Endothelial cell of hepatic sinusoid (primary cell): Measurements from ENCODE around the gene MRAS.
"Not testable (repeated sequence)": the region's sequence is repeated elsewhere in the genome, so short reads cannot be mapped to it uniquely, and the experiment has no call there.

Experiments
- in situ Hi-C: cut with HindIII; loops from 2 replicates; pipeline ENCODE4 v1.10.0; 2017; ENCODE audit warnings: low sequenced_read_pairs

Gene MRAS

DNA sequence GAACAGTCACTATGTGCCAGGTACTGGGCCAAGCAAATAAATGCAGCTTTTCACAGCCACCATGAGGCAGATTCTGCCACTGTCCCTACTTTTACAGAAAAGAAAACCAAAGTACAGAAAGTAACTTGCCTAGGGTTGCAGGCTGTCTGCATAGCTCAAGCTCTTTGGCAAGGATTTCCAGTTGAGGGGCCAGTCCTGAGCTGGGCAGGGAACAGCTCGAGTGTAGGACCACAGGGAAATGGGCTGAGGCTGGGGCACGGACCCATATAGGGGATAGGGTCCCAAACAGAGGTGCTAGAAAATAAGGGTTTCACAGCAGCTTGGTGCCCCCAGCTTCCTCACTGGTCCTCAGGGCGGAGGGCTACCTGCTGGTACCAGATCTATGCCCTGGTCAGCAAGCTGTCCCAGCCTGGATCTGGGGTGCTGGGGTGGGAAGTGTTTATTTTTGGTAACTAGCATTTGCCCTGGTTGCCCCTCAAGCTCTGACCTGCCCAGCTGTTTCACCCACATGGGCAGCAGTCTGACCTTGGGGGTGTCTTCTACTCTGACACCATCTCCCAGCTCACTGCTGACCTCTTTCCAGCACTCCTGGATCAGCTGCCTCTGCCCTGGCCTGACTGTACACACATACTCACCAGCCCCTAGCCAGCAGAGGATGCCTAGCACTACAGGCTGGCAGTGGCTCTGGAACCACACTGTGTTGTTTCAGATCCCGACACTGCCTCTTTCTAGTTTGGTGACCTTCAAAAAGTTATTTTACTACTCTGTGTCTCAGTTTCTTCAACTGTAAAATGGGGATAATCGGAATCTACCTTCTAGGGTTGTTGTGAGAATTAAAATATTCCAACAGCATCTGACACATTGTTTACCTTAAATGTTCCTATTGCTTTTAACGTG, 16.2 kb downstream of the MRAS start:
- in situ Hi-C loops = no loop called here

DNA sequence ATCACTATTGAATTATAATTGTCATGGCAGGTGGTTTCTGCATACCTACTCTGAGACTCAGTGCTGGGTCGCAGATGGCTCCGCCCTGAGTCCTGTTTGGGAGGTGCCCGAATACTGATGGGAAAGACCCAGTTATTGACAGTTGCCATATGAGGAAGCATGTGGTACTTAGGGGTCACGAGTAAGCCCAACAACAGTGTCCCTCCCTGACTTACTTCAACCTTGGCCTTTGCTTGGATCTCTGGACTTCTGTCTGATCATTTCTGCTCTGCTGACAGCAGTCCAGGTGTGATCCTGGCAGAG, 16.8 kb downstream of the MRAS start:
- in situ Hi-C loops = no loop called here

DNA sequence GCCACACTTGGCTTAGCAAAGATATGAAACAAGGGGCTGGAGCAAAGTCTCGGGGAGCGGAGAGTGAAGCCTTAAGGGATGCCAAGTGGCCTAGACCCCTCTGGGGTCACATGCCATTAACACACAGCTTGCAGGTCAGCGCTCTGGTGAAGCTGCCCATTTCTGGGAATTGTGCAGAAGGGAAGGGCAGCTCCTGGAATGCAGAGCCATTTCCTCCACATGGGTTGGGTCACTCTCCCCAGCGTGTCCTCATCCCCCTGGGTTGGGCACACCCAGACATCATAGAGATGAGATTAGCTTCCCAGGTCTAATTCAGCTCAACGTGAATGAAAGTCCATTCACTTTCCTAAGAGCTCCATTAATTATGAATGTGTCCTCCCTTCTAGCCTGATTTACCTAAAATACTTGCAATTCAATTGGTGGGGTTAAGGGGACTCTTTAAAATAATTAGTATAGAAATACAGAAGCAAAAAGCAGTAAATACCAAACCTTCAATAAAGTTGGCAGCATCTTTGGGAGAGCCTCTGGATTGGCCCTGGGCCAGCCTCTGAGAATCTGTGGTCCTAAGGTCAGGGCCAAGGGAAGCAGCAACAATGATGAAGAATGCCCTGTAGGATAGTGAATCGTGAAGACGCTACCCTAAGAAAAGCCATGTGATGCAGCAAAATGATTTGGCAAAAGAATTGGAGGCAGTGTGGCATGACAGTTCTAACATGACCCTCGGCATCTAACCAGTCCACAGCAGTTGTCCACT, 17.8 kb downstream of the MRAS start:
- in situ Hi-C loops = no loop called here

DNA sequence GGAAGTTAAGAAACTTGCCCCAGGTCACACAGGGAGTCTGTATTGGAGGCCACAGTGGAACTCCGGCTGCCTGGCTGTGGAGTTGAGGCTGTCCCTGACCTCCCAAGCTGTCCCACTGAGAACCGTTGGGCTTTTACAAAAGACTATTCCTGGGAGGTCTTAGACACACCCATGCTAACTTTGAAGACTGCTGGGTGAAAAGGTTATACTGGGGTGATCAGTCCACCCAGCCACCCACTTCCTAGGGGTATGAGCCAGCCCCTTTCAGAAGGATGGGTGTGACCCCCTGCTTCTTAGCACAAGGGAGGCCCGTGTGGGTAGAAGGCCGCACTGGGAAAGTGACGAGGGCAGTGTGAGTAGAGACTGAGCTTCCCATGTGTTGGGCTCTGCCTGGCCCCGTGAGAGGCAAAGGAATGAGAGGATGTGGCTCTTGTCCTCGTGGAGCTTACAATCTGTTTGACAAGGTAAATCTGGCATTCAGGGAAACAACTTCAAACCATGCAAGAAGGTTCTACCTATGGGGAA, 19.0 kb downstream of the MRAS start:
- in situ Hi-C loops = no loop called here

DNA sequence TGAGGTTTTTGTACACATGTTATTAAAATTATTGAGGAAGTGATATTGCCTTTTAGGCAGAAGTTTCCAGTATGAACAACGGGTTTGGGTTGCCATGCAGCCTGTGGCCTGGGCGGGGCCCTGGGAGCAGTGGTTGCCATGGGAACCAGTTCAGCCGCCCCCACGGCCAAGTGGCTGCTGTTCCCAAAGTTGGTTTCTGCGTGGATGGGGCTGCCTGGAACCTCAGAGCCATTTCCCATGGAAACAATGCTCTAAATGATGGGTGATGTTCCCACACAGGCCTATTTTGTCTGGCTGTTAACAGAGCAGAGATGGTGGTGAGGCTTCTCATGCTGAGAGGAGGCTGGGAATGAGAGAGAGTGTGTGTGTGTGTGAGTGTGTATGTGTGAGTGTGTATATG, 19.5 kb downstream of the MRAS start:
- in situ Hi-C loops = no loop called here

DNA sequence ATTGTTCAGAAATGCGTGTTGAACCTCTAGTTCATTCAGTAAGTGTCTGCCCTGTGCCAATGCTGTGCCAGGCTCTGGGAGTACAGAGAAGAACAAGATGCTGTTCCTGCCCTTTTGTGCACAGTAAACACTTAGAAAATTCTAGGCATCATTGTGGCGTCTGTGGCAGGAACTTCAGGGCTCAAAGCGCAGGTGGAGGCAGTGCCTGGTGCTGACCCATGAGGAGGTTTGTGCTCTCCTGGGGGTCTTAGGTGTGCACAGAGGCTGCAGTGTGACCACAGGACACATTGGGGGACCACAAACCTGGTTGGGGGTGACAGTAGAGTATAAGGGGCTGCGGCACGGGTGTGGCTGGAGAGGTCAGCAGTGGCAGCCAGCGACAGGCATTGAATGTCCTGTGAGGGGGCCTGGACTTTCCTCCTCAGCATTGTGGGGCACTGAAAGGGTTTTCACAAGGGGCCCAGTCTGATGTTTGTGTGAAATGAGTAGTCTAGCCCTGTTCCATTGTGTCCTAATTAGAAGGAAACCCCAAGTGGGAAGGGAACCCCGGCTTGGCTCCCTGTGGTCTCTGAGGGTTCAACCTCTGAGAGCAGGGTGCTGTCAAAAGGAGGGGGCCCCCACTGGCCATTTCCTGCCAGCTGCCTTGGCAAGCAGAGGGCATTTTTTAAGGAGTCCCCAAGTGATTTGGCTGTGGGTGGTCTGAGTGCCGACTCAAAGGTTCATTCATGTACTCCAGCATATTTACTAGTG, 20.9 kb downstream of the MRAS start:
- in situ Hi-C loops = no loop called here

DNA sequence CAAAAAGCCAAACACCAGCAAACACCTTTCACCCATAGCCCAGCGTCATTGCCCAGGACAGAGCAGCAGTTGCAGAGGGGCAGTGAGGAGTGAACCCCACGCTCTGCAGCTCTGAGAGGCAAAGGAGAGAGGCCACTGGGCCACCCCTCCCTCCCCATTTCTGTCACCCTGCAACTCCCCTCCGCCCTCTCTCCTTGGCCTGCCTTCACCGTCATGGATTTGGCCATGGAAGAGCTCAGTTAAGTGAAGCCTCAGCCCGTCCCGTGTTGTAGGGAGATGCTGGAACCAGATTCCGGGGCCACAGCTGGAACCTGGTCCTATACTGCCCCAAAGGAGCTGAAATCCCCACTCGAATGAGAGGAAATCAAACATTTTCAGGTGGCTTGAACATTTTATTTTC, 21.9 kb downstream of the MRAS start:
- in situ Hi-C loops = no loop called here

DNA sequence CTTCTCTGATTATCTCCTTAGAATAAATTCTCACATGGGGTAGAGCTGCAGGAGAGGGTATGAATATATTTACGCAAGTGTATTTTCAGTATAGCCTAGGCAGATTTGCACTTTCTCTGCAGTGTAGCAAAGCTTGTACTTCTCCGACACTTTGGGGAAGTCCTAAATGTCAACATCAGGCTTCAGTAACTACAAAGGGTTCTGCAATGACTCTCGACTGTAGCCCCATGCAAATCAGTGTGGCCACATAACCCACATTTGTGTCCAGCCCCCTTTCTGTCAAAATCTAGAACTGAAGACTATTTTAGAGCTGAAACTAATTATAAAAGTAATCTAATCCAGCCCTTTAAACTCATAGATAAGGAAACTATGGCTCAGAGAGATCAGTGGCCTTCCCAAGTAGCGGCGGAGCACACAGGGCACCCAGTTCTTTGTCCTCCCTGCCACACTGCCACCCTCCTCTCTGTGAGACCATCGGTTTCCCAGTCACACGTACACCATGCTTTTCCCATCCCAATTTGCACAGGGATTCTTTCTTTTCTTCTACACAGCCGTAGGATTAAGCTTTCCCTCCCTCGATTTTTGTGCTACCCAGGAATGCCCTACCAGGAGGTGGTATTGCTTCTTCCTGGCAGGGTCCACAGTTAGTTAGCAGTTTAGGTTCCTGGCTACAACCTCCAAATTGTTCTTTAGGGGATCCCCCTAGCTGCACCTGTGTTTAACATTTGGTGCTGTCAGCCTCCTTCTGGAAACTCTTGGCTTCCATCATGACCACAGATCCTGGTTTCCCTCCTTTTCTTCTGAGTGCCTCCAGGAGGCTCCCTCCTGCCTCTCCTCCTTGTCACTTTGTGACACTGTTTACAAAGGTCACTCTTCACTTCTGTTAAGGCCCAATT, 22.9 kb downstream of the MRAS start:
- in situ Hi-C loops = no loop called here

DNA sequence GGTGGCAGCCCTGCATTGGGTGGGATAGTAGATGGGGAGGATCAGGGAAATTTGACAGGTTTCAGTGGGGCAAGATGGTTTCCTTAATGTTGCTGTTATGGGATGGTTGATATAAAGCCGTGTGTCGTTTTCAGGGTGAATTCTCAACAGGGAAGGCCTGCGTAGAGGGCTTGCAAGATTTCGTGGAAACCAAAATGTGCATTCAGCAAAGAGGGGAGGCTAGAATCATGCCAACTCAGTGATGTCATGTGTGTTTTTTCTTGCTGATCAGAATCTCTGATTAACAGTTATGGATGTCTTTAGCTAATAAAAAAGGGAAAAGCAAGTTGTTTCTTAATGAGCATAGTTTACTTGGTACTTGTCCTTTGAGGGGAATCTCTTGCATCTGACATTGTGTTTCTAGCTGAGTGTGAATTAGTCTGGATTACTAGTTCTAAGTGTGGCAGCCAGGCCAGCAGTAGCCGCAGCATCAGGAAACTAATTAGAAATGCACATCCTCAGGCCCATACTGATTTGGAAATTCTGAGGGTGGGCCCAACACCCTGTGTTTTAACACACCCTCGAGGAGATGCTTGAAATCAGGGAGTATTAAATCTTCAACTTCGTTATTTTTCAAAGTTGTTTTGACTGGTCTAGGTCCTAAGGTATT, 24.8 kb downstream of the MRAS start:
- in situ Hi-C loops = no loop called here

DNA sequence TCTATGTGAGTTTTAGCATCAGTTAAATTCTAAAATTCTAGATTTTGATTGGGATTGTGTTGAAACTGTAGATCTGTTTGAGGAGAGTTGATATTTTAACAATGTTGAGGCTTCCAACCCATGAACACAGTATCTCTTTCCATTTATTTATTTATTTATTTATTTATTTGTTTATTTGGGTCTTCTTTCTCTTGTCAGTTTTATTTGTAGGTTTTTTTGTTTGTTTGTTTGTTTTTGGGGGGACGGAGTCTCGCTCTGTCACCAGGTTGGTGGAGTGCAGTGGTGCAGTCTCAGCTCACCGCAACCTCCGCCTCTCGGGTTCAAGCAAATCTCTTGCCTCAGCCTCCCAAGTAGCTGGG, 25.3 kb downstream of the MRAS start:
- in situ Hi-C loops = no loop called here

DNA sequence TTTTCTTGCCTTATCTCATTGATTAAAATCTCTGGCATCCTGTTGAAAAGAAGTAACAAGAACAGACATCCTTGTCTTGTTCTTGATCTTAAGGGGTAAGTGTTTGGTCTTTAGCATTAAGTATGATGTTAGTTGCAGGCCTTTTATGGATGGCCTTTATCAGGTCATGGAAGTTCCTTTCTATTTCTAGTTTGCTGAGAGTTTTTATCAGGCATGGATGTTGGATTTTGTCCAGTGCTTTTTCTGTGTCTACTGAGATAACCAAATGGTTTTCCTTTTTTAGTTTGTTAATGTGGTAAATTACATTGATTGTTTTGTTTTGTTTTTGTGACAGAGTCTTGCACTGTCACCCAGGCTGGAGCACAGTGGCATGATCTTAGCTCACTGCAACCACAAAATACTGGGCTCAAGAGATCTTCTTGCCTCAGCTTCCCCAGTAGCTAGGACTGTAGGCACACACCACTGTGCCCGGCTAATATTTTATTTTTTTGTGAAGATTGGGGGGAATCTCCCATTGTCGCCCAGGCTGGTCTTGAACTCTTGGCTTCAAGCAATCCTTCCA, 26.3 kb downstream of the MRAS start:
- in situ Hi-C loops = no loop called here

DNA sequence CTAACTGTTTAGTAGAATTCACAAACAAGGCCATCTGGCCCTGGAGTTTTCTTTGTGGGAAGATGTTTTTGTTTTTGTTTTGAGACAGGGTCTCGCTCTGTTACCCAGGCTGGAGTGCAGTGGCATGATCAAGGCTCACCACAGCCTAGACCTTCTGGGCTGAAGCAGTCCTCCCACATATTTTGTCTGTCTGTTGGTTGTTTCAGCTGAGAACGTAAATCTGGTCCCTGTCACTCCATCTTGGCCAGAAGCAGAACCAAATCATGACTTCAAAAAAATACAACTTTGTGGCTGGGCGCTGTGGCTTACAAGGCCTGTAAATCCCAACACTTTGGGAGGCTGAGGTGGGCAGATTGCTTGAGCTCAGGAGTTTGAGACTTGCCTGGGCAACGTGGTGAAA, 27.1 kb downstream of the MRAS start:
- in situ Hi-C loops = no loop called here

DNA sequence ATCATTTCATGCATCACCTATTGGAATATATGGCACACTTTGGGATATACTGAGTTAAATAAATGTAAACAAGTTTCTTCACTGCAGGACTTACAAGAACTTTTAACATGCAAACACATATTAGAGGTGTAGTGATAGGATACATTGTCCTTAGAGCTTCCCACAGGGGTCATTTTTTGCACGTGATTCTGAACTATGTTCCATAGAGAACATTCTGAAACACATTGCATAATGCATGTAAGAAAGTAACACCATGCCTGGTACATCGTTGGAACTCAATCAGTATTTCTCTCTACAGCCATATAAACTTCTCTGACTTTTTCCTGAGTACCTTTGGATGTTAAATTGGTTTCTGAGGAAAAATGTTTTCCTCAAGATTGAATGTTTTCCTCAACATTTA, 28.3 kb downstream of the MRAS start:
- in situ Hi-C loops = no loop called here

DNA sequence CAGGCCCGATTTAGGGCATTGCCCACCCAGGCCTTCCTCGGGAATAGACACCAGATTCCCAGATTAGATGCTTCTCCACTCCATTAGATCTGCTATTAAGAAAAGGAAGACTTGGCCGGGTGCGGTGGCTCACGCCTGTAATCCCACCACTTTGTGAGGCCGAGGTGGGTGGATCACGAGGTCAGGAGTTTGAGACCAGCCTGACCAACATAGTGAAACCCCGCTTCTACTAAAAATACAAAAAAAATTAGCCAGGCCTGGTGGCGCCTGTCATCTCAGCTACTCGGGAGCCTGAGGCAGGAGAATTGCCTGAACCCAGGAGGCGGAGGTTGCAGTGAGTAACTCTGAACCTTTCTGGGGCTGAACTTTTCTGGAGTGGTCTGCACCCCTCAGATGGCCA, 28.8 kb downstream of the MRAS start:
- in situ Hi-C loops = not testable (repeated sequence)

DNA sequence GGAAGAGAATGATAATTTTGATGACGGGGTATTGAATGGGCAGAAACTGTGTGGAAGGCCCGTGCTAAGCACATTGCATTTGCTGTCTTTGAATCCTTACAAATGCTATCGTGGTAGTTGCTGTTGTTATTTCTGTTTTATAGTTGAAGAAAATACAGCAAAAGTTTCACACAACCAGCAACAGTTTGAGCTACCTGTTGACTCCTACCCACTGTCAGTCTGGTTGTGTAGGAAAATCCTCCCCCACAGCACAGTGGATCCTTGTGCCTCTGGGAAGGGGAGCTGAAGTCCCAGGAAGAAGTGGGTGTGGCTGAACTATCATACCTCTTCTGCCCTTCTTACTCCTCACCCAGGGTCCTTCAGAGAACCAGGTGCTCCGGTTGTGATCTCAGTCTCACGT, 29.4 kb downstream of the MRAS start:
- in situ Hi-C loops = no loop called here

DNA sequence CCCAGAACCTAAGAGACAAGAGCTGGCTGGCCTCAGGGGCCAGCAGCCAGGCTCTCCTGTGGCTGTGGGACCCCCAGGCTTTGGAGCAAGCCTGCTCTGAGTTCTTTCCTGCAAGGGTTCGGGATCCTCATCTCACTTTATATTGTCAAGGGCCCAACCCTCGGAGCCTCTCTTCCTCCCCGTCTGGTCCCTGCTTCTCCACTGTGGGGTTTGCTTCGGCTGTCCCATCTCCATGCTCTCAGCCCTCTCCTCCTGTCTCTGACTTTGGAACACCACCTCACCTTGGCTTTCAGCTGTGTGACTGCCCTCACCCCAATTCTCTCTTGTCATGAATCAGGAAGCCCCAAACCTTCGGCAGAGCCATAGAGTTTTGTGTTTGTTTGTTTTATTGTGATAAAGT, 30.0 kb downstream of the MRAS start:
- in situ Hi-C loops = no loop called here

DNA sequence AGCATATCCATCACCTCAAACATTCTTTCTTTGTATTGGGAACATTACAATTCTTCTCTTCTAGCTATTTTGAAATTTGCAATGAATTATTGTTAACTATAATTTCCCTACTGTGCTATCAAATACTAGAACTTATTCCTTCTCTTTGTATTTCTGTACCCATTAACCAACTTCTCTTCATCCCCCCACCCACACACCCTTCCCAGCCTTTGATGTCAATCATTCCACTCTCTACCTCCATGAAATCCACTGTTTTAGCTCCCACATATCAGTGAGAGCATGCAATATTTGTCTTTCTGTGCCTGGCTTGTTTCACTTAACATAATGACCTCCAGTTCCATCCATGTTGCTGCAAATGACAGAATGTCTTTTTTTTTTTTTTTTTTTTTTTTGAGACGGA, 30.6 kb downstream of the MRAS start:
- in situ Hi-C loops = no loop called here

DNA sequence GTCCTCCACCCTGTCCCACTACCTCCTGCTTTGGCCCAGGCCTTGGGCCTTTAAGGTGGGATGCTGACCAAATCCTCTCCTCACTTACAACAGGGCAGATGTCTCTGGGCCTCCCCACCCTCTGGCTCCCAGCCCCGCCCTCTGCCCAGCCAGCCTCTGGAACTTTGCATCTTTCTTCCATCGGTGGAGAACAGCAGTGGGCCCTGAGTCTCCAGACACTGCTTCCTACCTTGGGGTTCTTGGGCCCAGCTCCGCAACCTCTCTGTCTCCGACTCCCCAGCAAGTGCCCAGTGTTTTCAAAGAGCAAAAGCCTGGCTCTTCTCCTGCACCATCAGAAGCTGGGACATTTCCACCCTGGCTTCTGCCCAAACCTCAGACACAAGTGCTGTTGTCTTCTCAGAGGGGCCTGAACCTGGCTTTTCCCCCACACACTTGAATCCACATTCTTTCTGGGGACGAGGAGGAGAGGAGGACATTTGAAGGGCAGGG, 33.1 kb downstream of the MRAS start:
- in situ Hi-C loops = no loop called here

DNA sequence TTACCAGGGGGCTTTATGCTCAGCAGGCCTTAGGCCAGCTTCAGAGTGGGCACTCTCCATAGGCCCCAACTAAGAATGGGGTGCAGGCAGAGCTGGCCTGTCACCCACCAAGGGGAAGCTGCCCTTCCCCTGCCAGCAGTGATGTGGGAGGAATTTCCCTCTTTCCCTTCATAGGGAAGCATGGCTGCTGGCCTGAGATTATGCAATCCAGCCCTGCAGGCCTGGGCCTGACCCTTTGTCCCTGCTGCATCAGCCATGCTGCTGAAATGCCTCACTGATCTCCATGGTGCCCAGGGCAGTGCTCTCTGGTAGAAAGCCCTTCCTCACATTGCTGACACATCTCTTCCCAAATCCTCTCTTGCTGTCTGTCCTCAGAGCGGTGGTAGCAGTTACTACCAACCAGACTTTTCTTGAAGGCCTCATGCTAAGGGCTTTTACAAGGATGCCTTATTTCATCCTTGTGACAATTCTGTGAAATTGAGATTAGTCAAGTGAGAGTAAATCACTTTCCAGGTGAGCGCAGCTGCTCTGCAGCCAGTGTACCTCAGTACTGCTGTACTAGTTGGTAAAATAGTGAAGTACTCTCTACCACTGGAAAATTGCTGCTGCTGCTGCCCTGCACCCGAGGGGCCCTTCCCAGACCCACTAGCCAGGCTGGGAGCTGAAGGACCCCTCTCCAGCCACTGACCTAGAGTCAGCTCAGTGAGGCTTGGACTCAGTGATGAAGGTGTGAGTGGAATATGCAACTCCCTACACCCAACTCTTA, 33.8 kb downstream of the MRAS start:
- in situ Hi-C loops = no loop called here
